SK-N-SH (cell line): Measurements from ENCODE around the gene TPP1. TPM values are rescaled to one million over a fixed set of nuclear protein-coding genes. Genes with fewer than 3 reads are reported as not detected.

Source experiments
- CTCF ChIA-PET: fragments of 300-600, 350-600 bp; formaldehyde crosslinking; extraction: SDS; loops from one replicate; lab custom pipeline; 2021; lab: Yijun Ruan, JAX
- POLR2A ChIA-PET: fragments of 350-600 bp; sonication (Branson Sonifier 250); formaldehyde crosslinking; extraction: SDS; loops from one replicate; lab custom pipeline; 2020; ENCODE audit warnings: antibody characterized with exemption, inconsistent platforms; lab: Yijun Ruan, JAX
- DNase-seq: peaks from one replicate; pipeline ENCODE4 v3.0.0; 2012
- H2AFZ ChIP-seq: fragments of 200-600 bp; sonication (generic); 2 replicates; pipeline ENCODE4 v1.8.1; 2016; ENCODE audit warnings: antibody characterized with exemption, mild to moderate bottlenecking, low read depth
- H3F3A ChIP-seq: fragments of 200-600 bp; sonication (generic); replicated peaks from 2 replicates; pipeline ENCODE3; 2016; ENCODE audit warnings: antibody characterized with exemption, mild to moderate bottlenecking; ENCODE audit not compliant: insufficient read depth
- H3K27ac ChIP-seq, 2 experiments: fragments of 200-500 bp in 1 of 2; fragments of 200-600 bp in 1 of 2; sonication (Bioruptor generic) in 1 of 2; sonication (generic), shearing (Covaris generic) in 1 of 2; 2 replicates each; pipeline versions ENCODE4 v1.5.1 to v1.6.1; 2014 to 2016; ENCODE audit warnings: low read depth in 2 of 2, inconsistent platforms in 1 of 2, low read length in 1 of 2, mild to moderate bottlenecking in 1 of 2, mixed read lengths in 1 of 2
- H3K27me3 ChIP-seq: fragments of 200-600 bp; sonication (generic), shearing (Covaris generic); 2 replicates; pipeline ENCODE4 v1.6.1; 2016; ENCODE audit warnings: mixed run types; ENCODE audit not compliant: insufficient read depth
- H3K36me3 ChIP-seq, 2 experiments: fragments of 200-500 bp in 1 of 2; fragments of 200-600 bp in 1 of 2; sonication (Bioruptor generic) in 1 of 2; sonication (generic) in 1 of 2; replicated peaks in 1 of 2; 2 replicates each; pipeline versions ENCODE3 to v1.5.1; 2014 to 2016; ENCODE audit warnings: low read length in 1 of 2, mild to moderate bottlenecking in 1 of 2; ENCODE audit not compliant: insufficient read depth in 2 of 2, control insufficient read depth in 1 of 2
- H3K4me1 ChIP-seq, 2 experiments: fragments of 200-500 bp in 1 of 2; fragments of 200-600 bp in 1 of 2; sonication (Bioruptor generic) in 1 of 2; sonication (generic), shearing (Covaris generic) in 1 of 2; 2 replicates each; pipeline versions ENCODE4 v1.5.1 to v1.6.1; 2014 to 2016; ENCODE audit warnings: low read depth in 1 of 2, low read length in 1 of 2, mixed run types in 1 of 2; ENCODE audit not compliant: insufficient read depth in 2 of 2, control insufficient read depth in 1 of 2
- H3K4me2 ChIP-seq: fragments of 200-600 bp; sonication (generic), shearing (Covaris generic); 2 replicates; pipeline ENCODE4 v1.6.1; 2017; ENCODE audit warnings: mixed run types
- H3K4me3 ChIP-seq, 2 experiments: fragments of 200-500 bp in 1 of 2; fragments of 200-600 bp in 1 of 2; sonication (Bioruptor generic) in 1 of 2; sonication (generic), shearing (Covaris generic) in 1 of 2; 2 replicates each; pipeline versions ENCODE4 v1.5.1 to v1.8.1; 2014 to 2016; ENCODE audit warnings: low read depth in 2 of 2, inconsistent platforms in 1 of 2, low read length in 1 of 2, mild to moderate bottlenecking in 1 of 2, mixed read lengths in 1 of 2, moderate library complexity in 1 of 2
- H3K79me2 ChIP-seq: fragments of 200-600 bp; sonication (generic); 2 replicates; pipeline ENCODE4 v1.8.1; 2017; ENCODE audit warnings: mild to moderate bottlenecking; ENCODE audit not compliant: insufficient read depth
- H3K9ac ChIP-seq: fragments of 200-600 bp; sonication (generic); 2 replicates; pipeline ENCODE4 v1.6.1; 2017; ENCODE audit warnings: mixed run types
- H3K9me2 ChIP-seq: fragments of 200-600 bp; sonication (generic); 2 replicates; pipeline ENCODE4 v1.6.1; 2017; ENCODE audit warnings: mixed run types
- H3K9me3 ChIP-seq: fragments of 200-600 bp; sonication (generic); 2 replicates; pipeline ENCODE4 v1.6.1; 2017; ENCODE audit warnings: mixed run types, mild to moderate bottlenecking, moderate library complexity
- H4K20me1 ChIP-seq: fragments of 200-600 bp; sonication (generic); 2 replicates; pipeline ENCODE4 v1.6.1; 2017; ENCODE audit warnings: mild to moderate bottlenecking, mixed run types; ENCODE audit not compliant: insufficient read depth
- ELF1 ChIP-seq: IDR thresholded peaks from 2 replicates; pipeline ENCODE4 v1.4.0; 2012
- EZH2phosphoT487 ChIP-seq: fragments of 200-600 bp; sonication (generic); IDR thresholded peaks from 2 replicates; pipeline ENCODE4 v1.6.1; 2017; ENCODE audit warnings: low read depth, mixed run types, mild to moderate bottlenecking, antibody characterized with exemption, moderate library complexity, borderline replicate concordance
- FOXM1 ChIP-seq: IDR thresholded peaks from 2 replicates; pipeline ENCODE4 v1.4.0; 2012; ENCODE audit warnings: low read depth, mild to moderate bottlenecking
- MEF2A ChIP-seq: IDR thresholded peaks from 2 replicates; pipeline ENCODE4 v1.4.0; 2012; ENCODE audit warnings: low read depth, borderline replicate concordance
- MXI1 ChIP-seq: IDR thresholded peaks from 2 replicates; pipeline ENCODE4 v1.6.1; 2012; ENCODE audit warnings: mild to moderate bottlenecking, low read depth, low read length, improper control_type of control experiment
- NFIC ChIP-seq: IDR thresholded peaks from 2 replicates; pipeline ENCODE4 v1.4.0; 2012; ENCODE audit warnings: borderline replicate concordance
- PBX3 ChIP-seq: IDR thresholded peaks from 2 replicates; pipeline ENCODE4; 2012
- POLR2AphosphoS5 ChIP-seq: IDR thresholded peaks from 2 replicates; pipeline ENCODE4 v1.6.1; 2012; ENCODE audit warnings: low read depth, low read length
- RAD21 ChIP-seq: IDR thresholded peaks from 2 replicates; pipeline ENCODE4 v1.6.1; 2012; ENCODE audit warnings: mild to moderate bottlenecking, low read length
- RCOR1 ChIP-seq: fragments of 150-350 bp; IDR thresholded peaks from 2 replicates; pipeline ENCODE4 v1.6.1; 2017; ENCODE audit warnings: antibody characterized with exemption, low read length
- RXRA ChIP-seq: IDR thresholded peaks from 2 replicates; pipeline ENCODE4 v1.4.0; 2012; ENCODE audit warnings: low read depth, mild to moderate bottlenecking, borderline replicate concordance
- TCF12 ChIP-seq: IDR thresholded peaks from 2 replicates; pipeline ENCODE4 v1.4.0; 2012
- YY1 ChIP-seq: IDR thresholded peaks from 2 replicates; pipeline ENCODE4 v1.4.0; 2012; ENCODE audit warnings: low read depth, mild to moderate bottlenecking
- WGBS: methylation state at CpG from one replicate; pipeline ENCODE4 v1.1.6; 2017; ENCODE audit warnings: low lambda C conversion rate; 5-methylcytosine and 5-hydroxymethylcytosine counted together
- polyA plus RNA-seq, 3 experiments: library from polyadenylated mRNA; depleted of rRNA; stranded (reverse); fragments of >200 nt; gene quantifications; 2 replicates each; pipeline ENCODE4 v1.2.3, GENCODE V29; 2012
- TF ChIP-seq, protein P1 (sequence below): fragments of 200-600 bp; sonication (generic); IDR thresholded peaks from 2 replicates; pipeline ENCODE4 v1.6.1; 2017; ENCODE audit warnings: antibody characterized with exemption, mild to moderate bottlenecking, moderate library complexity
- TF ChIP-seq, protein P2 (sequence below): IDR thresholded peaks from 2 replicates; pipeline ENCODE4 v1.6.1; 2012; ENCODE audit warnings: mild to moderate bottlenecking, low read depth, low read length, moderate library complexity
- TF ChIP-seq, protein P3 (sequence below): IDR thresholded peaks from 2 replicates; pipeline ENCODE4 v1.4.0; 2012; ENCODE audit warnings: low read depth

TPP1 gene
- polyA plus RNA-seq, 1 of the 3 experiments (the other 2 are of a cell fraction): 105 TPM

DNA sequence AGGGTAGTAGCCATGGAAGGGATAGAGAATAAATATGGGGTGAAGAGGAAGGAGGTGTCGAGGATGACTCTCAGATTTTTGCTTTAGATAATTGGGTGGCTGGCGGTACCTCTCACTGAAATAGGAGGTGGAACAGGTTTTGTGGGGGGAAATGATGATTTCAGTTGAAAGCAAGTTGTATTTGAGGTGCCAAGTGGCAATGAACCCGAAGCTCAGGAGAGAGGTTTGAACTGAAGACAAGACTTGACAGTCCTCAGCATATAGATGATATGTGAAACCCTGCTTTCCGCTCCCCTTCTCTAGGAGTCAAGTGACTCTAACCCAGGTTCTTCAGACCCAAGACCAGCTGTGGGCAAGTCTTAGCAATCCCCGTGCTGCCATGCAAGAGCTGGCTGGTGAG is 49.5 kb downstream of the TPP1 start:
- Histone ChIP-seq H3K36me3 (no peaks in the 10 kb centered on the region), H3K4me3 (no peak overlapping the region), H4K20me1 (no peaks in the 10 kb centered on the region), H3K79me2 (no peaks in the 10 kb centered on the region), H3K4me1 (peaks cover 4 to 11% of the 10 kb centered on the region in 2 experiments; a peak in 3 of 4 replicates), H2AFZ (no peak overlapping the region), H3K4me2 (no peak overlapping the region), H3K9ac (no peak overlapping the region), H3K27me3 (no peaks in the 10 kb centered on the region), H3K9me2 (no peaks in the 10 kb centered on the region), H3F3A (no peaks in the 10 kb centered on the region), H3K9me3 (no peaks in the 10 kb centered on the region), H3K27ac (no peak overlapping the region)
- ChIA-PET POLR2A (no interaction called here), CTCF (interaction anchor here (0.6 to 1.5 kb wide), 3 partner anchors 16 to 1057 kb away, joined by 3 to 6 read pairs (median 3); no protein-coding TSS in a partner anchor)
- no peak for DNase-seq
- TF ChIP-seq ELF1 (no peak), EZH2phosphoT487 (no peak), TCF12 (no peak), RXRA (no peak), PBX3 (no peak), RCOR1 (no peak), FOXM1 (no peak), YY1 (no peak), POLR2AphosphoS5 (no peak), RAD21 (no peak), MEF2A (no peak), NFIC (no peak), MXI1 (no peak)
- TF ChIP-seq, protein P1, sequence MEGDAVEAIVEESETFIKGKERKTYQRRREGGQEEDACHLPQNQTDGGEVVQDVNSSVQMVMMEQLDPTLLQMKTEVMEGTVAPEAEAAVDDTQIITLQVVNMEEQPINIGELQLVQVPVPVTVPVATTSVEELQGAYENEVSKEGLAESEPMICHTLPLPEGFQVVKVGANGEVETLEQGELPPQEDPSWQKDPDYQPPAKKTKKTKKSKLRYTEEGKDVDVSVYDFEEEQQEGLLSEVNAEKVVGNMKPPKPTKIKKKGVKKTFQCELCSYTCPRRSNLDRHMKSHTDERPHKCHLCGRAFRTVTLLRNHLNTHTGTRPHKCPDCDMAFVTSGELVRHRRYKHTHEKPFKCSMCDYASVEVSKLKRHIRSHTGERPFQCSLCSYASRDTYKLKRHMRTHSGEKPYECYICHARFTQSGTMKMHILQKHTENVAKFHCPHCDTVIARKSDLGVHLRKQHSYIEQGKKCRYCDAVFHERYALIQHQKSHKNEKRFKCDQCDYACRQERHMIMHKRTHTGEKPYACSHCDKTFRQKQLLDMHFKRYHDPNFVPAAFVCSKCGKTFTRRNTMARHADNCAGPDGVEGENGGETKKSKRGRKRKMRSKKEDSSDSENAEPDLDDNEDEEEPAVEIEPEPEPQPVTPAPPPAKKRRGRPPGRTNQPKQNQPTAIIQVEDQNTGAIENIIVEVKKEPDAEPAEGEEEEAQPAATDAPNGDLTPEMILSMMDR: no peak
- TF ChIP-seq, protein P2, sequence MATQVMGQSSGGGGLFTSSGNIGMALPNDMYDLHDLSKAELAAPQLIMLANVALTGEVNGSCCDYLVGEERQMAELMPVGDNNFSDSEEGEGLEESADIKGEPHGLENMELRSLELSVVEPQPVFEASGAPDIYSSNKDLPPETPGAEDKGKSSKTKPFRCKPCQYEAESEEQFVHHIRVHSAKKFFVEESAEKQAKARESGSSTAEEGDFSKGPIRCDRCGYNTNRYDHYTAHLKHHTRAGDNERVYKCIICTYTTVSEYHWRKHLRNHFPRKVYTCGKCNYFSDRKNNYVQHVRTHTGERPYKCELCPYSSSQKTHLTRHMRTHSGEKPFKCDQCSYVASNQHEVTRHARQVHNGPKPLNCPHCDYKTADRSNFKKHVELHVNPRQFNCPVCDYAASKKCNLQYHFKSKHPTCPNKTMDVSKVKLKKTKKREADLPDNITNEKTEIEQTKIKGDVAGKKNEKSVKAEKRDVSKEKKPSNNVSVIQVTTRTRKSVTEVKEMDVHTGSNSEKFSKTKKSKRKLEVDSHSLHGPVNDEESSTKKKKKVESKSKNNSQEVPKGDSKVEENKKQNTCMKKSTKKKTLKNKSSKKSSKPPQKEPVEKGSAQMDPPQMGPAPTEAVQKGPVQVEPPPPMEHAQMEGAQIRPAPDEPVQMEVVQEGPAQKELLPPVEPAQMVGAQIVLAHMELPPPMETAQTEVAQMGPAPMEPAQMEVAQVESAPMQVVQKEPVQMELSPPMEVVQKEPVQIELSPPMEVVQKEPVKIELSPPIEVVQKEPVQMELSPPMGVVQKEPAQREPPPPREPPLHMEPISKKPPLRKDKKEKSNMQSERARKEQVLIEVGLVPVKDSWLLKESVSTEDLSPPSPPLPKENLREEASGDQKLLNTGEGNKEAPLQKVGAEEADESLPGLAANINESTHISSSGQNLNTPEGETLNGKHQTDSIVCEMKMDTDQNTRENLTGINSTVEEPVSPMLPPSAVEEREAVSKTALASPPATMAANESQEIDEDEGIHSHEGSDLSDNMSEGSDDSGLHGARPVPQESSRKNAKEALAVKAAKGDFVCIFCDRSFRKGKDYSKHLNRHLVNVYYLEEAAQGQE: no peak
- TF ChIP-seq, protein P3, sequence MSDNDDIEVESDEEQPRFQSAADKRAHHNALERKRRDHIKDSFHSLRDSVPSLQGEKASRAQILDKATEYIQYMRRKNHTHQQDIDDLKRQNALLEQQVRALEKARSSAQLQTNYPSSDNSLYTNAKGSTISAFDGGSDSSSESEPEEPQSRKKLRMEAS: no peak
- 84% methylated on average over 4 of the region's 5 CpGs for WGBS
